ENCODE results near the gene SOWAHA.

Gene SOWAHA

DNA sequence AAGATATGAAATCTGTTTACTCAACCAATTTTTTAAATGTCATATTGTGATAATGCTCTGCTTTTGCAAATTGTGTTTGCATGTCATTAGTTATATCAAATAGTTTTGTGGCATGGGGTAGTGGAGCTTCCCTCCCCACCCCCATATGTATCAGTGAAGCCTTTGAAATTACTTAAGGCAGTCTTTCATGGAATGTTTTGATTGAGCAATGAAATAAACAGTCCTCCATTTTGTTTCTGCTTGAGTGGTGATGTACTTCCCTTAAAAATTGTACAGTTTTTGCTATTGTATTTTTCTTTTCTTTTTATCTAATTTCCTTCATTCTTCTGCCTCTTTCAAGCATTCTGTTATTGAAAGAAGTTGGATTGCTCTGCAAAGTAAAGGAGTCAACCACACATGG is 3.5 kb downstream of the SOWAHA start:
- Histone ChIP-seq H3K4me3 (ENCODE audit: low read length) (no peak overlapping the region), H2AFZ (ENCODE audit: low read length) (no peak overlapping the region), H3K9ac (ENCODE audit: low read length) (no peak overlapping the region), H3K36me3 (replicated peaks; ENCODE audit: insufficient read depth, low read length) (no peaks in the 10 kb centered on the region), H3K9me3 (replicated peaks; ENCODE audit: insufficient read depth, low read length) (no peaks in the 10 kb centered on the region), H3K4me2 (ENCODE audit: low read depth, low read length) (no peak overlapping the region), H3K9me2 (replicated peaks; ENCODE audit: insufficient read depth, low read length) (no peaks in the 10 kb centered on the region), H4K20me1 (ENCODE audit: insufficient read depth, low read length) (no peaks in the 10 kb centered on the region), H3K27ac (ENCODE audit: low read length) (no peak overlapping the region), H3F3A (ENCODE audit: insufficient read depth, low read length) (no peaks in the 10 kb centered on the region), H3K4me1 (ENCODE audit: low read length) (no peaks in the 10 kb centered on the region), H3K27me3 (replicated peaks; ENCODE audit: insufficient read depth, low read length) (no peaks in the 10 kb centered on the region; the same call in 1 of the 2 replicates), H3K79me2 (ENCODE audit: low read length) (no peaks in the 10 kb centered on the region)
- no peak for DNase-seq
- TF ChIP-seq, protein P1, sequence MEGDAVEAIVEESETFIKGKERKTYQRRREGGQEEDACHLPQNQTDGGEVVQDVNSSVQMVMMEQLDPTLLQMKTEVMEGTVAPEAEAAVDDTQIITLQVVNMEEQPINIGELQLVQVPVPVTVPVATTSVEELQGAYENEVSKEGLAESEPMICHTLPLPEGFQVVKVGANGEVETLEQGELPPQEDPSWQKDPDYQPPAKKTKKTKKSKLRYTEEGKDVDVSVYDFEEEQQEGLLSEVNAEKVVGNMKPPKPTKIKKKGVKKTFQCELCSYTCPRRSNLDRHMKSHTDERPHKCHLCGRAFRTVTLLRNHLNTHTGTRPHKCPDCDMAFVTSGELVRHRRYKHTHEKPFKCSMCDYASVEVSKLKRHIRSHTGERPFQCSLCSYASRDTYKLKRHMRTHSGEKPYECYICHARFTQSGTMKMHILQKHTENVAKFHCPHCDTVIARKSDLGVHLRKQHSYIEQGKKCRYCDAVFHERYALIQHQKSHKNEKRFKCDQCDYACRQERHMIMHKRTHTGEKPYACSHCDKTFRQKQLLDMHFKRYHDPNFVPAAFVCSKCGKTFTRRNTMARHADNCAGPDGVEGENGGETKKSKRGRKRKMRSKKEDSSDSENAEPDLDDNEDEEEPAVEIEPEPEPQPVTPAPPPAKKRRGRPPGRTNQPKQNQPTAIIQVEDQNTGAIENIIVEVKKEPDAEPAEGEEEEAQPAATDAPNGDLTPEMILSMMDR (IDR thresholded peaks at IDR 0.05; ENCODE audit: low read length) = no peak
- TF ChIP-seq EZH2 (optimal IDR thresholded peaks at IDR 0.05; ENCODE audit: low read depth, low read length) (no peak), EZH2phosphoT487 (IDR thresholded peaks at IDR 0.05; ENCODE audit: low read length) (no peak)

DNA sequence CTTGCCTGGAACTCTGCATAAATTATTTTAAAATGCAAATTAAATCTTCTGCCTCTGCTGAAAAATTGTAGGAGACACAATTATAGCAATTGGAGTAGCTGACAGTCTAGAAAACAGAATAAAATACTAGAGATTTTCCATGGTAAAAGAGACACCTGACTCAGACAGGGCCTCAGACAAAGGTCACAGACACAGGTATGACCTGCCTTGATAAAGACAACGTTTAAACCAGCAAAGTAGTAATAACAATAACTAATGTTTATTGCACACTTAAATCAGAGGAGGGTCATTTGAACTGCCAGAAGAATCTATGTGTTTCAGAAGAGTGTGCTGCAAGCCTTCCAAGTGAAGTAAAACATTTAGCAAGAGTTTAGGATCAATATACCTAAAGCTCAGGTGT is 3.9 kb downstream of the SOWAHA start:
- Histone ChIP-seq H3K36me3 (replicated peaks; ENCODE audit: insufficient read depth, low read length) (no peaks in the 10 kb centered on the region), H3K9me2 (replicated peaks; ENCODE audit: insufficient read depth, low read length) (no peaks in the 10 kb centered on the region), H2AFZ (ENCODE audit: low read length) (no peak overlapping the region), H3K79me2 (ENCODE audit: low read length) (no peaks in the 10 kb centered on the region), H3K4me3 (ENCODE audit: low read length) (no peak overlapping the region), H3K4me1 (ENCODE audit: low read length) (no peaks in the 10 kb centered on the region), H3K4me2 (ENCODE audit: low read depth, low read length) (no peak overlapping the region), H4K20me1 (ENCODE audit: insufficient read depth, low read length) (no peaks in the 10 kb centered on the region), H3K27ac (ENCODE audit: low read length) (no peak overlapping the region), H3K9me3 (replicated peaks; ENCODE audit: insufficient read depth, low read length) (no peaks in the 10 kb centered on the region), H3K27me3 (replicated peaks; ENCODE audit: insufficient read depth, low read length) (no peaks in the 10 kb centered on the region; the same call in 1 of the 2 replicates), H3K9ac (ENCODE audit: low read length) (no peak overlapping the region), H3F3A (ENCODE audit: insufficient read depth, low read length) (no peaks in the 10 kb centered on the region)
- TF ChIP-seq EZH2 (optimal IDR thresholded peaks at IDR 0.05; ENCODE audit: low read depth, low read length) (no peak), EZH2phosphoT487 (IDR thresholded peaks at IDR 0.05; ENCODE audit: low read length) (no peak)
- TF ChIP-seq, protein P1 (IDR thresholded peaks at IDR 0.05; ENCODE audit: low read length) = no peak
- no peak for DNase-seq

DNA sequence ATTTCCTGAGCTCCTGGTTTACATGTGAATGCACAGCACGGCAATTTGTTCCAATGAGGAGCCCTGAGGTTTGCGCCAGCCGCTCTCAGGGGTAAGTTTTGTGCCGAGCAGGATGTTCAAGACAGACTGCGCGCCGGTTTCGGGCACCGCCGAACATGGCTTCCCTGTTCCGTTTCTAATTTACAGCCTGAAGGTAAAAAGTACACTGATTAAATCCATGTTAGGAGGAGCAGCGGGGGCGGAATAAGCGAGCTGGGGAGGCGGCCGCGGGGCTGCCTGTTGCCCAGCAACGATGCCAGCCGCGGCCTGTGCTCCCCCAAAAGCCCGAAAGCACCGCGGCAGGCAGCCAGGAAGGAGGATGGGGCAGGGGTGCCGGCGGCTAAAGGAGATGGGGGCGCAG is 6.4 kb downstream of the SOWAHA start:
- no peaks in the 10 kb centered on the region for H3K79me2 ChIP-seq (ENCODE audit: low read length)
- H3K9ac ChIP-seq (ENCODE audit: low read length) = no peak overlapping the region
- no peaks in the 10 kb centered on the region for H3K36me3 ChIP-seq (replicated peaks; ENCODE audit: insufficient read depth, low read length)
- H4K20me1 ChIP-seq (ENCODE audit: insufficient read depth, low read length) = no peaks in the 10 kb centered on the region
- no peak overlapping the region for H3K4me2 ChIP-seq (ENCODE audit: low read depth, low read length)
- DNase-seq = no peak
- H3K4me1 ChIP-seq (ENCODE audit: low read length) = no peaks in the 10 kb centered on the region
- H3K9me2 ChIP-seq (replicated peaks; ENCODE audit: insufficient read depth, low read length) = no peaks in the 10 kb centered on the region
- TF ChIP-seq EZH2 (optimal IDR thresholded peaks at IDR 0.05; ENCODE audit: low read depth, low read length) (no peak), EZH2phosphoT487 (IDR thresholded peaks at IDR 0.05; ENCODE audit: low read length) (no peak)
- TF ChIP-seq, protein P1 (IDR thresholded peaks at IDR 0.05; ENCODE audit: low read length) = no peak
- no peak overlapping the region for H2AFZ ChIP-seq (ENCODE audit: low read length)
- no peaks in the 10 kb centered on the region for H3K27me3 ChIP-seq (replicated peaks; ENCODE audit: insufficient read depth, low read length)
- H3F3A ChIP-seq (ENCODE audit: insufficient read depth, low read length) = no peaks in the 10 kb centered on the region
- H3K27ac ChIP-seq (ENCODE audit: low read length) = no peak overlapping the region
- no peak overlapping the region for H3K4me3 ChIP-seq (ENCODE audit: low read length)
- no peaks in the 10 kb centered on the region for H3K9me3 ChIP-seq (replicated peaks; ENCODE audit: insufficient read depth, low read length)
